Measurements from ENCODE around the gene DKK2. TPM values are rescaled to one million over a fixed set of nuclear protein-coding genes. Genes with fewer than 3 reads are reported as not detected.

Gene DKK2
- total RNA-seq, 2 donors from 2014 or later = not detected

DNA sequence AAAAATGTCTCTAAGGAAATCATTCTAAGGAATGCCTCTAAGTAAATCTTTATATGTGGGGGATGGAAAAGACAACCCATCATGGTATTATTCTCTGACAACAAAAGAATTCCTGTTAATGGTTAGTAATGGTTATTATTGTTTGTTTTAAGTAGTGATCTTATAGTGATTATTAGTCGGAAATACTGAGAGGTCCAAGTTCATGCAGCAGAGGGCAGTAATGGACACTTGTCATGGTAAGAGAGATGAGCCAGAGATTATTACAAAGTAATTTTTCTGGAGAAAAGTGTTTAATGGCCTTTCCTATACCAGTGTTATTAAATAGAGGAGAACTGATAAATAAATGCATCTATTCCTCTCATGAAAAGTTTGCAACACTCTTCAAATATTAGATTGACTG lies 8.1 kb upstream of the DKK2 start:
- H3K4me3 ChIP-seq (ENCODE audit: low read length) = no peak overlapping the region

DNA sequence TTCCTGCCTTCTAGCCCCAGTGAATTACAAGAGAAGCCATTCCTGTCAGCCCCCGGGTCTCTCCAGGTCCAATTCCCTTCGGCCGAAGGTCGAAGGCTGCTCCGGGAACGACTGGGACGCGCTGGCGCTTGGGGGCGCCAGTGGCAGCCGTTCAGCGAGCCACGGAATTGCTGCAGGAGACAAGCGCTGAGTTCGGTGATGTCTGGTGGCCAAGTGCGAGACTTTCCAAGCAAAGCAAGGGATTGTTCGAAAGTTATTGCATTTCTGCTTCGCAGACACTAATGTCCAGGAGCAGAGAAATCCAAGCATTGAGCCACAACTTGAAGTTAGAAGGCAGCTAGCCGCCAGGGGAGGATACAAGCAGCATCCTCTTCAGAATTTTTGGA lies 1.1 kb upstream of the DKK2 start:
- H3K9me3 ChIP-seq (ENCODE audit: control insufficient read depth, low read length) = no peaks in the 10 kb centered on the region
- H3K27me3 ChIP-seq (ENCODE audit: control insufficient read depth, insufficient read depth, low read length, poor library complexity, severe bottlenecking) = peaks cover 70% of the 10 kb centered on the region
- 3 to 4% methylated on average over 18 to 19 of the region's 19 CpGs for WGBS, 2 experiments (ENCODE audit: insufficient coverage in 1 of 2, insufficient read length in 1 of 2)
- TF ChIP-seq, protein P1, sequence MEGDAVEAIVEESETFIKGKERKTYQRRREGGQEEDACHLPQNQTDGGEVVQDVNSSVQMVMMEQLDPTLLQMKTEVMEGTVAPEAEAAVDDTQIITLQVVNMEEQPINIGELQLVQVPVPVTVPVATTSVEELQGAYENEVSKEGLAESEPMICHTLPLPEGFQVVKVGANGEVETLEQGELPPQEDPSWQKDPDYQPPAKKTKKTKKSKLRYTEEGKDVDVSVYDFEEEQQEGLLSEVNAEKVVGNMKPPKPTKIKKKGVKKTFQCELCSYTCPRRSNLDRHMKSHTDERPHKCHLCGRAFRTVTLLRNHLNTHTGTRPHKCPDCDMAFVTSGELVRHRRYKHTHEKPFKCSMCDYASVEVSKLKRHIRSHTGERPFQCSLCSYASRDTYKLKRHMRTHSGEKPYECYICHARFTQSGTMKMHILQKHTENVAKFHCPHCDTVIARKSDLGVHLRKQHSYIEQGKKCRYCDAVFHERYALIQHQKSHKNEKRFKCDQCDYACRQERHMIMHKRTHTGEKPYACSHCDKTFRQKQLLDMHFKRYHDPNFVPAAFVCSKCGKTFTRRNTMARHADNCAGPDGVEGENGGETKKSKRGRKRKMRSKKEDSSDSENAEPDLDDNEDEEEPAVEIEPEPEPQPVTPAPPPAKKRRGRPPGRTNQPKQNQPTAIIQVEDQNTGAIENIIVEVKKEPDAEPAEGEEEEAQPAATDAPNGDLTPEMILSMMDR (conservative IDR thresholded peaks at IDR 0.05) = peak; percentile 82
- Mint-ChIP-seq H3K27me3 (ENCODE audit: insufficient read depth) (peaks cover 83% of the 10 kb centered on the region), H3K4me3 (peak overlapping the region; percentile 51), H3K27ac (no peak overlapping the region), H3K9me3 (no peaks in the 10 kb centered on the region), H3K36me3 (ENCODE audit: low read depth) (no peaks in the 10 kb centered on the region), H3K4me1 (peaks cover 24% of the 10 kb centered on the region)
- peak; percentile 91 for DNase-seq
- no peak overlapping the region for H3K4me3 ChIP-seq (ENCODE audit: low read length)
- H3K36me3 ChIP-seq (ENCODE audit: control insufficient read depth, insufficient read depth, low read length) = no peaks in the 10 kb centered on the region
- no peaks in the 10 kb centered on the region for H3K4me1 ChIP-seq (ENCODE audit: control insufficient read depth, insufficient read depth, low read length)
- H3K27ac ChIP-seq (ENCODE audit: low read depth, low read length) = no peak overlapping the region
- no peak overlapping the region for H3K9ac ChIP-seq (ENCODE audit: extremely low read depth, low read length, poor library complexity, severe bottlenecking)

More for the DNA sequence above, 8.1 kb upstream of the DKK2 start:
- Histone ChIP-seq H3K36me3 (ENCODE audit: control insufficient read depth, insufficient read depth, low read length) (no peaks in the 10 kb centered on the region), H3K9ac (ENCODE audit: extremely low read depth, low read length, poor library complexity, severe bottlenecking) (no peak overlapping the region), H3K27ac (ENCODE audit: low read depth, low read length) (no peak overlapping the region), H3K4me1 (ENCODE audit: control insufficient read depth, insufficient read depth, low read length) (no peaks in the 10 kb centered on the region), H3K9me3 (ENCODE audit: control insufficient read depth, low read length) (peaks cover 9% of the 10 kb centered on the region), H3K27me3 (ENCODE audit: control insufficient read depth, insufficient read depth, low read length, poor library complexity, severe bottlenecking) (peaks cover under 1% of the 10 kb centered on the region)
- H3K9me3 Mint-ChIP-seq = peaks cover 17% of the 10 kb centered on the region
- H3K4me1 Mint-ChIP-seq = peaks cover 3% of the 10 kb centered on the region
- peak; percentile 45 for DNase-seq
- TF ChIP-seq, protein P1 (conservative IDR thresholded peaks at IDR 0.05) = peak; percentile 69
- H3K27ac Mint-ChIP-seq = no peak overlapping the region
- H3K4me3 Mint-ChIP-seq = no peak overlapping the region
- WGBS, 2 experiments (ENCODE audit: insufficient coverage in 1 of 2, insufficient read length in 1 of 2) = 69 to 85% methylated on average over 1 of the region's 1 CpG
- peaks cover 18% of the 10 kb centered on the region for H3K27me3 Mint-ChIP-seq (ENCODE audit: insufficient read depth)
- H3K36me3 Mint-ChIP-seq (ENCODE audit: low read depth) = no peaks in the 10 kb centered on the region

DNA sequence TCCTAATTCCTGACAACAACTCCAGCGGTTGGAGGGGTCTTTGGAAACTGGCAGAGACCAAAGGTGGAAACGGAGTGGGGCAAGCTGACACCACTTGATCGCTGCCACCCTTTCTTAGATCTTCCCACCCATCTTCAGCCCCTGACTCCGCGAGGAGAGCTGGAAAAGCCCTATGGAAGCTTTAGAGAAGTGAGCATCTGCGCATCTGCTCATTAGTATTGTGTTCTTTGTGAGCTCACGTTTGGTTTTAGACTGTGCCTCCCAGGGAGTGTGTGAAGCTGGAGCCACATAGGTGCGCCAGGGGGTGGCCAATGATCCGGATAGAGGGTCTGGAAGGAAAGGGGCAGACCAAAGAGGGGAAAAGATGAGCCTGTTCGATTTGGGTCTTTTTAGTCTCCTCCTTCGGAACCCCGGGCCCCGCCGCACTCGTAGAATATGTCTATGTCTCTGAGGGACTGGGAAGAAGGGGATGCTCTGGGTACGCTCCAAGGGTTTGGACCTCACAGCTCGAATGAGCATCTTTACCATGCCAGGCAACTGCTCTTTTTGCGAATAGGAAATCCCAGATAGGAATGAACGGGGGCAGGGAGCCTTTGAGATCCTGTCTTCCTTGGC lies 578 bp upstream of the DKK2 start:
- H3K36me3 Mint-ChIP-seq (ENCODE audit: low read depth) = no peaks in the 10 kb centered on the region
- Histone ChIP-seq H3K9me3 (ENCODE audit: control insufficient read depth, low read length) (no peaks in the 10 kb centered on the region), H3K27me3 (ENCODE audit: control insufficient read depth, insufficient read depth, low read length, poor library complexity, severe bottlenecking) (peaks cover 72% of the 10 kb centered on the region), H3K4me3 (ENCODE audit: low read length) (peak overlapping the region; percentile 80), H3K4me1 (ENCODE audit: control insufficient read depth, insufficient read depth, low read length) (no peaks in the 10 kb centered on the region), H3K9ac (ENCODE audit: extremely low read depth, low read length, poor library complexity, severe bottlenecking) (no peak overlapping the region), H3K36me3 (ENCODE audit: control insufficient read depth, insufficient read depth, low read length) (no peaks in the 10 kb centered on the region), H3K27ac (ENCODE audit: low read depth, low read length) (no peak overlapping the region)
- TF ChIP-seq, protein P1 (conservative IDR thresholded peaks at IDR 0.05) = no peak
- H3K4me1 Mint-ChIP-seq = peaks cover 24% of the 10 kb centered on the region
- H3K27ac Mint-ChIP-seq = no peak overlapping the region
- peak overlapping the region; percentile 51 for H3K4me3 Mint-ChIP-seq
- WGBS, 2 experiments (ENCODE audit: insufficient coverage in 1 of 2, insufficient read length in 1 of 2) = 4 to 6% methylated on average over 6 to 19 of the region's 19 CpGs
- no peak for DNase-seq
- H3K9me3 Mint-ChIP-seq = no peaks in the 10 kb centered on the region
- peaks cover 83% of the 10 kb centered on the region for H3K27me3 Mint-ChIP-seq (ENCODE audit: insufficient read depth)

All from endodermal cell (in vitro differentiated cells).